Fibroblast of pulmonary artery (primary cell): ENCODE data around the gene SIPA1L3.

Source experiments
- DNase-seq: peaks from one replicate; pipeline ENCODE4 v3.0.0-alpha.2; 2010; ENCODE audit warnings: low read depth
- H3K4me3 ChIP-seq: replicated peaks from 2 replicates; pipeline ENCODE4 v1.5.1; 2011; ENCODE audit warnings: low read depth, mild to moderate bottlenecking, control low read depth, low read length, moderate library complexity
- CTCF ChIP-seq: IDR thresholded peaks from 2 replicates; pipeline ENCODE4 v1.5.1; 2011; ENCODE audit warnings: mild to moderate bottlenecking, control low read depth, low read length, inconsistent platforms; ENCODE audit errors: missing control alignments

Gene SIPA1L3

GRCh38 chr19:38012290-38012689 lies 105.3 kb downstream of the SIPA1L3 start:
- TF ChIP-seq CTCF, result no peak
- H3K4me3 ChIP-seq, result no peak overlapping the region
- no peak for DNase-seq

- no peak for TF ChIP-seq CTCF
- H3K4me3 ChIP-seq, result no peak overlapping the region
- no peak for DNase-seq
Observed at GRCh38 chr19:38012944-38013343, 105.9 kb downstream of the SIPA1L3 start.

- DNase-seq, result no peak
- H3K4me3 ChIP-seq, result no peak overlapping the region
- TF ChIP-seq CTCF, result no peak
Observed at GRCh38 chr19:38013913-38014580, 107.0 kb downstream of the SIPA1L3 start.

- H3K4me3 ChIP-seq, result no peak overlapping the region
- TF ChIP-seq CTCF, result no peak
- DNase-seq, result no peak
Observed at GRCh38 chr19:38015216-38015615, 108.2 kb downstream of the SIPA1L3 start.

- no peak overlapping the region for H3K4me3 ChIP-seq
- no peak for DNase-seq
- TF ChIP-seq CTCF, result no peak
Observed at GRCh38 chr19:38015761-38016160, 108.8 kb downstream of the SIPA1L3 start.

GRCh38 chr19:38017401-38018151 lies 110.6 kb downstream of the SIPA1L3 start:
- H3K4me3 ChIP-seq, result no peak overlapping the region
- no peak for TF ChIP-seq CTCF
- DNase-seq, result no peak
